SH-SY5Y (cell line): ENCODE data around the gene CHURC1.

ENCODE experiments used
- GATA2 ChIP-seq: IDR thresholded peaks from 2 replicates; pipeline ENCODE4 v1.6.1; 2011; ENCODE audit warnings: mild to moderate bottlenecking, low read depth, low read length
- GATA3 ChIP-seq: IDR thresholded peaks from 2 replicates; pipeline ENCODE4 v1.6.1; 2011; ENCODE audit warnings: low read depth, mild to moderate bottlenecking, low read length, moderate library complexity

- TF ChIP-seq GATA3 (no peak), GATA2 (no peak)
Measured at GRCh38 chr14:64940336-64940910, 26.2 kb downstream of the CHURC1 start.
